HG03103 (cell line): ENCODE measurements around the gene FOXJ1.
"Not testable (repeated sequence)": the region's sequence is repeated elsewhere in the genome, so short reads cannot be mapped to it uniquely, and the experiment has no call there.

Source experiments
- ATAC-seq: cut with Tn5 transposase; IDR thresholded peaks from one replicate; pipeline ENCODE4 v1.9.1; 2021; ENCODE audit warnings: low read depth; ENCODE audit not compliant: unreplicated experiment

The FOXJ1 gene

GRCh38 chr17:76141212-76142038 is at the start of gene FOXJ1:
TSS of gene FOXJ1 (minus strand) at chr17:76141245. CDS start at chr17:76140395, 850 bp downstream.
- peak; percentile 65 for ATAC-seq

DNA sequence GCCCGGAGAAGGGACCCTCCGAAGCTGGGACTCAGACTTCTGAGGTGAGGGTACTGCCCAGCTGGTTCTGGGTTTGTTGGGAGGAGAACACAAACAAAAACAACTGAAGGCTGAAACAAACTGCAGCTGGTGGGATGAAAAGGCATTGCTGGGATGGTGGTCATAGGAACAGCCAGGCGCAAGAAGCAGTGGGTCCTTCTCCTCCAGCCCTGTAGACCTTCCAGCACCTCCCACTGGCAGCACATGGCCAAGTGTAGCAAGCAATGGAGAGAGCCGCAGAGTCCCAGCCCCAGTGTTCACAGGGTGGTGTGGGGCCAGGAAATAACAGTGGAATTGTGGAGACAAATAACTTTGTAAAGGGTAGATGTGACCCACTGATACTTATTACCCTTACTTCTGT is 48.7 kb upstream of the FOXJ1 start:
- no peak for ATAC-seq

DNA sequence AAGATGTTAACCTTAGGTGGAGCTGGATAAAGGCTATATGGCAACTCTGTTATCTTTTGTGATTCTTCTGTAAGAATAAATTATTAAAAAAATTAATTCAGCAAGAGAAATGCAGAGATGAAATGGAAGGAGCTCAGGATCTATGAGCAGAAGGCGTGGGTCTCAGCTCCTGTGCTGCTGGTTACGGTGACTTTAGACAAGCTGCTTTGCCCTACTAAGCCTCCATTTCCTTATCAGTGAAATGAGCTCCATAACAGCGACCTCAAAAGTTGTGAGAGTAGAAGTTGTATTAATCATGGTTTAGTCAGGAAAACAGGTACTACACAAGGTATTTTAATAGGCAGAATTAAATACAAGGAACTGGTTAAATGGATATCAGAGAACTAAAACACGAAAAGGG is 48.2 kb upstream of the FOXJ1 start:
- no peak for ATAC-seq

DNA sequence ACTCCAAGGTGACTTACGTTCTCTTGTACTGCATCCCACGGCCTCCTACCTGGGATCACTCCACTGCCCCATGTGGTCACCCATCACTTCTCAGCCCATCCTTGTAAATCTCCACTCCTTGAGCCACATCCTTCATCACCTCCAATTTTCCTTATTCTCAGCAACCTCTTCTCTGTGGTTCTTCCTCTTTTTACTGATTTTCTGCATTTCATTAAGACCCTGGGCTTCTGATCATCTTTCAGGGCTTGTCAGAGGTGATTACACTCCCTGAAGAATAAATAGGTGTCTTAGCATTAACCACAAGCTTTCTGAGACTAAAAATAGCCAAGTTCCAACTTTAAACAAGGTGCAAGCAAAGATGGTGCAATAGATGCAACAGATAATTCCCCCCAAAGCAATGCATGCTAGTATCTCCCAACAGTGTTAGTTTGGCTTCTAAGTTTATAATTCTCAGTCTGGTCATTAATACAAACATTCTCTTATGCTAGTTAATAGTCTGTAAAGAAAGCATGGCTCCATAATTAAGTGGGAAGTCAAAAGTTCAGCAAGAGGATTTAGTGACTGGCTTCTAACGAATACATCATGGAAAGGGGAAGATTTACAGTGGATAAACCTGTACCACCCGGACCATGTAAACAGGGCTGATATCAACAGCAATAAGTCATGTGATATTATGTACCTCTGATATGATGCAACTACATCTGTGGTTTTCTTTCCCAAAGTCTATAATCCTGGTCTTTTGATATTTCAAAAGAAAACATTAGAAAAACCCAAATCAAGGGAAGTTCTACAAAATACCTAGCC is 47.4 kb upstream of the FOXJ1 start:
- no peak for ATAC-seq

GRCh38 chr17:76186774-76187173 is 45.7 kb upstream of the FOXJ1 start:
- not testable (repeated sequence) for ATAC-seq

GRCh38 chr17:76184290-76184689 is 43.2 kb upstream of the FOXJ1 start:
- ATAC-seq = no peak

GRCh38 chr17:76182016-76182764 is 41.1 kb upstream of the FOXJ1 start:
- ATAC-seq = peak; percentile 60

- no peak for ATAC-seq
These were observed 38.7 kb upstream of the FOXJ1 start for GRCh38 chr17:76179496-76180467.

GRCh38 chr17:76178124-76178523 is 37.1 kb upstream of the FOXJ1 start:
- no peak for ATAC-seq

DNA sequence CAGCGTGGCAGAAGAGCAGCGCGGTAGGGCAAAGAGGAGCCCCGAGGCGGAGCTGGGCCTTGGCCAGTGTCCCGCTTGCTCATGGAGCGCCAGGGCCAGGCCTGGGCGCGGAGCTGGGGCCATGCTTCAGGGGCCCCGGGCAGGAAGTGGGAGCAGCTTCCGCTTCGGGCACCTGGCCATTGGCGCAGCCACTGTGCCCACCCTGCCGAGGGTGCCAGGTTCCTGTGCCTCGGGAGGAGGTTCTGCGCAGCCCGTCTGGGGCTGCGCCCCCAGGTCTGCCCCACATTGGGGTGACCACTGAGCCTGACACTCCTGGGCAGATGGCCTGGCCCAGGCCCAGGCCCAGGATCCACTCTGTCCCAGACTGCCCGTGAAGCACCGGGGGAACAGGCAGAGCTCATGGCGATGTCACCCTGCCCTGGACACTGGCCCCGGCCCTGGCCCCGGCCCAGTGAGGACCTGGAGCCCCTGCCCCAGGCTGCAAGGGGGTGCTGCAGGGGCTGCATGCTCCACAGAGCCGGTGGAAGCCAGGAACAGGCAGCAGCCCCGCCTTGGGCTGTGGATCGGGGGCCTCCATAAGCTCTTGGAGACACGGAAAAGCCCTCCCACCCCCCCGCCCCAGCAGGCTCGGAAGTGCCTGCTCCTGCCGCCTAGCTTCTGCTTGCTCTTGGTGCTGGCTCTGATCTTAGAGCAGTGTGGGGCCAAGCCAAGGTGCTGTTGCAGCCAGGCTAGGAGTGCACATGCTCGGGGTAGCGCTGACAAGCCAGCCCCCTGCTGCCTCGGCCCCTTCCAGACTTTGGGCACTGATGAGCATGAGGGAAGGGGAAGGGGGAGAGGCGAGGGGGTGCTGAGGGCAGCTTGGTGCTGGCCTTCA is 35.9 kb upstream of the FOXJ1 start:
- no peak for ATAC-seq

GRCh38 chr17:76174037-76174436 is 33.0 kb upstream of the FOXJ1 start:
- ATAC-seq = no peak

DNA sequence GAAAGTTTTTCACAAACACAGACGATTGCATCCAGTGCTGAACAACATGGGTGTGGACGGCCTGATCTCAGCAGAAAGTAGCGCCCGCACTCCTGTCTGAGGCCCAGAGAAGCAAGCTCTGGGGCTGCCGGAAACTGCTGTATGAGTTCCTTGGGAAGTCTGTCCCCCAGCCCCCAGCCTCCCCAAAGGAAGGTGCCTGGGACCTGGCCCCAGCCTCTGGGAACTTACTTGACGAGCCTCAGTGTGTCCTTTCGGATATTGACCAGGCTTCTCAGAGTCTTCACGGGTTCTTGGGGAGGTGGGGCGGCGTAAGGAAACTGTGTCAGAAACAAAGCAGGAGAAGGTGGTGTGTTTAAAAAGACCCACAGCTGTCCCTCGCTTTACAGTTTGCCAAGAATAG is 32.4 kb upstream of the FOXJ1 start:
- ATAC-seq = no peak

GRCh38 chr17:76171706-76172105 is 30.7 kb upstream of the FOXJ1 start:
- ATAC-seq = no peak

GRCh38 chr17:76170114-76170513 is 29.1 kb upstream of the FOXJ1 start:
- no peak for ATAC-seq

DNA sequence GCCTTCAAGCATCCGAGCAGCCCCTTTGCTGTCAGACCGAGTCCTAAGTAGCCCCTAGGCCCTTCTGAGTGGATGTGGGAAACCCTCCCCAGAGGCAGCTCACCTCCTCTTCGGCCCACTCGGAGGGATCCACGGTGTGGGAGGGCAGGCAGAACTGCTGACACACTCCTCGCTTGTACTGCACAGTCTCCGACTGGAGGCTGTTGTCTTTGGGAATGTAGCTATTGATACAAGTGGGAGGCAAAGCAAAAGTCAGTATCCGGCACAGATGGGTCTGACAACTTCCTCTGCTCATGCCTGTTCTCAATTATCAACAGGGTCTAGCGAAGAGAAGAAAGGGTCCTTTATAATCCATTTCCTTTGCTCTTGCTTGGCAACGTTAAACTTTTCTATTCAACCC is 25.9 kb upstream of the FOXJ1 start:
- no peak for ATAC-seq

DNA sequence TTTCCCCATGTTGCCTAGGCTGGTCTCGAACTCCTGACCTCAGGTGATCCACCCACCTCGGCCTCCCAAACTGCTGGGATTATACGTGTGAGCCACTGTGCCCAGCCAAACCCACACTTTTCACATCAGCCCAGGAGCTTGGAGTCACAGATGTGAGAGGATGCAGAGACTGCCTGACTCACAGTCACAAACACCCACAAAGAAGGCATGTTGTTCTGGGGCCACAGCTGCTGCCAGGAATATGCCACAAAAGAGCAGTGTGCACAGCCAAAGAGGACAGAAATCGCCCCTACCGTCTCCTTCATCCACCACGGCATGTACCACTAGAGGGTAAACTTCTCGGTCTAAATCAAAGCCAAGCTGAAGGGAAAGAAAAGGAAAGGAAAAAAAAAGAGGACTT is 25.1 kb upstream of the FOXJ1 start:
- ATAC-seq = no peak

DNA sequence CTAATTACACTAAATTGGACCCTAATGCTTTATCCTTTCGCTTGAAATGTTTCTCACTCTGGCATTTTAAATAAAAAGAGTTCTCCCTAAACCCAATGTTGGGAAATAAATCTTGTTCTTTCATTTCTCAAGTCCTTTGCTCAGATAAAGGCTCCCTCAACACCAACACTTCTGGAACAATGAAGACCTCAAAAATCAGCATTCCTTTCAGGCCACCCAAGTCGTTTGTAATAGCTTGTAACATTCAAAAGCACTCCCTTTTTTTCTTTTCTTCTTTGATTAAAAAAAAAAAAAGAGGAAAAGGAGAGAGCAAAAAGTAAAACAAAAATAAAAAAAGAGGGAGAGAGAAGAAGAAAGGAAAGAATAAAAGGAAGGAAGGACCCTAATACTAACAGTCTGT is 23.3 kb upstream of the FOXJ1 start:
- no peak for ATAC-seq

GRCh38 chr17:76163919-76164318 is 22.9 kb upstream of the FOXJ1 start:
- ATAC-seq = no peak
